OCI-LY1 (cell line): ENCODE results near the gene SCAMP3.

Experiments used
- H2AFZ ChIP-seq: fragments of 200-600 bp; sonication (generic), shearing (Covaris generic); 2 replicates; pipeline ENCODE4 v1.6.0; 2014; ENCODE audit warnings: antibody characterized with exemption, mild to moderate bottlenecking, low read length
- H3F3A ChIP-seq: fragments of 200-600 bp; sonication (generic), shearing (Covaris generic); 2 replicates; pipeline ENCODE4 v1.6.0; 2014; ENCODE audit warnings: mild to moderate bottlenecking, antibody characterized with exemption, low read length, moderate library complexity; ENCODE audit not compliant: insufficient read depth
- H3K27ac ChIP-seq: fragments of 200-600 bp; sonication (generic); 2 replicates; pipeline ENCODE4 v1.5.1; 2014; ENCODE audit warnings: low read length, mixed run types, mild to moderate bottlenecking, low read depth; ENCODE audit not compliant: poor library complexity, severe bottlenecking
- H3K27me3 ChIP-seq: fragments of 200-600 bp; sonication (generic); 2 replicates; pipeline ENCODE4 v1.6.0; 2014; ENCODE audit warnings: antibody characterized with exemption, mild to moderate bottlenecking, low read length, moderate library complexity; ENCODE audit not compliant: insufficient read depth
- H3K36me3 ChIP-seq: fragments of 200-600 bp; sonication (generic); 2 replicates; pipeline ENCODE4 v1.6.1; 2014; ENCODE audit warnings: mild to moderate bottlenecking, antibody characterized with exemption, low read length, moderate library complexity, mixed read lengths; ENCODE audit not compliant: insufficient read depth
- H3K4me1 ChIP-seq: fragments of 200-600 bp; sonication (generic); 2 replicates; pipeline ENCODE4 v1.5.1; 2014; ENCODE audit warnings: mild to moderate bottlenecking, low read length, moderate library complexity; ENCODE audit not compliant: insufficient read depth, severe bottlenecking
- H3K4me2 ChIP-seq: fragments of 200-600 bp; sonication (generic), shearing (Covaris generic); 2 replicates; pipeline ENCODE4 v1.6.1; 2014; ENCODE audit warnings: low read length
- H3K4me3 ChIP-seq: fragments of 200-600 bp; sonication (generic); 2 replicates; pipeline ENCODE4 v1.5.1; 2014; ENCODE audit warnings: low read length, low read depth, mild to moderate bottlenecking, mixed read lengths; ENCODE audit not compliant: poor library complexity, severe bottlenecking
- H3K79me2 ChIP-seq: fragments of 200-600 bp; shearing (Covaris generic); 2 replicates; pipeline ENCODE4 v1.6.1; 2016; ENCODE audit warnings: mixed run types, low read length, mixed read lengths; ENCODE audit not compliant: insufficient read depth
- H3K9ac ChIP-seq: fragments of 200-600 bp; sonication (generic), shearing (Covaris generic); 2 replicates; pipeline ENCODE4 v1.6.1; 2014; ENCODE audit warnings: mild to moderate bottlenecking, low read length, mixed read lengths
- H3K9me2 ChIP-seq: fragments of 200-600 bp; sonication (generic), shearing (Covaris generic); 2 replicates; pipeline ENCODE4 v1.6.1; 2014; ENCODE audit warnings: low read depth, mild to moderate bottlenecking, low read length, mixed read lengths
- H3K9me3 ChIP-seq: fragments of 200-600 bp; shearing (Covaris generic); 2 replicates; pipeline ENCODE4 v1.6.1; 2014; ENCODE audit warnings: low read length, mixed read lengths
- H4K20me1 ChIP-seq: fragments of 200-600 bp; sonication (generic), shearing (Covaris generic); 2 replicates; pipeline ENCODE4 v1.6.0; 2016; ENCODE audit warnings: mild to moderate bottlenecking, low read length; ENCODE audit not compliant: insufficient read depth
- CTCF ChIP-seq: fragments of 200-600 bp; sonication (generic), shearing (Covaris generic); IDR thresholded peaks from 2 replicates; pipeline ENCODE4 v1.5.1; 2017; ENCODE audit warnings: mild to moderate bottlenecking, antibody characterized with exemption, low read length, moderate library complexity, mixed read lengths
- EZH2 ChIP-seq: fragments of 200-600 bp; sonication (generic), shearing (Covaris generic); IDR thresholded peaks from 2 replicates; pipeline ENCODE4 v1.8.0; 2017; ENCODE audit warnings: borderline replicate concordance, mixed run types, mild to moderate bottlenecking, antibody characterized with exemption, low read length, moderate library complexity, mixed read lengths

The SCAMP3 gene

GRCh38 chr1:155279268-155279667 is 17.1 kb upstream of the SCAMP3 start:
- Histone ChIP-seq H3K27ac (no peak overlapping the region), H3K9me3 (no peaks in the 10 kb centered on the region), H3K4me1 (peaks cover 24% of the 10 kb centered on the region), H3F3A (no peaks in the 10 kb centered on the region; the same call in 1 of the 2 replicates), H3K36me3 (peaks cover 3% of the 10 kb centered on the region; the same call in 1 of the 2 replicates), H3K4me3 (no peak overlapping the region), H2AFZ (no peak overlapping the region), H3K4me2 (0 out of 2 replicates have a peak overlapping the region, but pooled peaks have one; percentile 76), H3K9me2 (no peaks in the 10 kb centered on the region), H3K79me2 (no peaks in the 10 kb centered on the region), H3K27me3 (no peaks in the 10 kb centered on the region), H4K20me1 (no peaks in the 10 kb centered on the region), H3K9ac (no peak overlapping the region)
- no peak for TF ChIP-seq CTCF
- TF ChIP-seq EZH2 = no peak

GRCh38 chr1:155278689-155279160 is 16.6 kb upstream of the SCAMP3 start:
- Histone ChIP-seq H2AFZ (no peak overlapping the region), H3K9me2 (no peaks in the 10 kb centered on the region), H3K36me3 (peaks cover 3% of the 10 kb centered on the region; the same call in 1 of the 2 replicates), H3K79me2 (peaks cover 2% of the 10 kb centered on the region; the same call in 1 of the 2 replicates), H4K20me1 (no peaks in the 10 kb centered on the region), H3F3A (no peaks in the 10 kb centered on the region; the same call in 1 of the 2 replicates), H3K27me3 (no peaks in the 10 kb centered on the region), H3K9ac (no peak overlapping the region), H3K9me3 (no peaks in the 10 kb centered on the region), H3K4me3 (peak overlapping the region; percentile 67), H3K27ac (no peak overlapping the region), H3K4me1 (peaks cover 29% of the 10 kb centered on the region), H3K4me2 (peak overlapping the region; percentile 76; the same call in 1 of the 2 replicates)
- TF ChIP-seq EZH2 = no peak
- peak; percentile 1; the same call in 1 of the 2 replicates for TF ChIP-seq CTCF

- Histone ChIP-seq H4K20me1 (no peaks in the 10 kb centered on the region), H3K27ac (no peak overlapping the region), H3K36me3 (peaks cover 3% of the 10 kb centered on the region; the same call in 1 of the 2 replicates), H3K9ac (peak overlapping the region; percentile 59), H3K4me3 (peak overlapping the region; percentile 67), H3K9me2 (no peaks in the 10 kb centered on the region), H3F3A (no peaks in the 10 kb centered on the region; the same call in 1 of the 2 replicates), H3K4me2 (peak overlapping the region; percentile 76), H3K79me2 (peaks cover 3% of the 10 kb centered on the region; the same call in 1 of the 2 replicates), H2AFZ (no peak overlapping the region), H3K27me3 (no peaks in the 10 kb centered on the region), H3K9me3 (no peaks in the 10 kb centered on the region), H3K4me1 (peaks cover 32% of the 10 kb centered on the region)
- TF ChIP-seq EZH2 (no peak), CTCF (peak; percentile 49)
Measured at GRCh38 chr1:155277902-155278688, 15.9 kb upstream of the SCAMP3 start.
